Activated T-helper 2 cell treated with anti-CD3 and anti-CD28 coated beads, Interferon-gamma antibody, Interleukin-2, Interleukin-4, amounts not matched to agents 10 μg/mL and 5 μg/mL and 100 μg/mL, durations not matched to agents 14 hours and 24 hours and 36 hours (primary cell): ENCODE results near the gene LIMK2. TPM values are rescaled to one million over a fixed set of nuclear protein-coding genes. Genes with fewer than 3 reads are reported as not detected.
"Not testable (repeated sequence)": the region's sequence is repeated elsewhere in the genome, so short reads cannot be mapped to it uniquely, and the experiment has no call there.

Experiments
- DNase-seq: peaks from one replicate; pipeline ENCODE4 v3.0.0; 2021; ENCODE audit warnings: low spot score
- H3K27ac Mint-ChIP-seq: one replicate; pipeline ENCODE4 v1.8.0; 2021; ENCODE audit warnings: mixed read lengths
- H3K27me3 Mint-ChIP-seq: one replicate; pipeline ENCODE4 v1.8.0; 2021; ENCODE audit warnings: low read depth, mixed read lengths
- H3K36me3 Mint-ChIP-seq: one replicate; pipeline ENCODE4 v1.8.0; 2021; ENCODE audit warnings: low read depth, mixed read lengths
- H3K4me1 Mint-ChIP-seq: one replicate; pipeline ENCODE4 v1.8.0; 2021; ENCODE audit warnings: low read depth, mixed read lengths
- H3K4me3 Mint-ChIP-seq: one replicate; pipeline ENCODE4 v1.8.0; 2021; ENCODE audit warnings: low read depth, mild to moderate bottlenecking, moderate library complexity, mixed read lengths
- H3K9me3 Mint-ChIP-seq: one replicate; pipeline ENCODE4 v1.8.0; 2021; ENCODE audit warnings: mixed read lengths
- intact Hi-C: fragments of 100-400 bp; cut with micrococcal nuclease; formaldehyde crosslinking; loops from one replicate; pipeline ENCODE4 v1.15.1; 2023
- total RNA-seq: library from RNA; stranded (reverse); gene quantifications from 2 replicates; pipeline ENCODE4 v1.2.3, GENCODE V29; 2022

LIMK2 gene
- total RNA-seq, 1 donor from 2014 or later, result 33.9 TPM

- Mint-ChIP-seq H3K27ac (peak overlapping the region; percentile 34), H3K4me1 (peaks cover 50% of the 10 kb centered on the region), H3K4me3 (peak overlapping the region; percentile 31), H3K9me3 (no peaks in the 10 kb centered on the region), H3K27me3 (no peaks in the 10 kb centered on the region), H3K36me3 (no peaks in the 10 kb centered on the region)
- DNase-seq, result no peak
- intact Hi-C loops, result loop anchor here (10.0 kb wide), 2 partner anchors 661 to 871 kb away; partner anchors contain the start of genes MTFP1 and SLC35E4
Measured at GRCh38 chr22:31295831-31296657, 83.9 kb downstream of the LIMK2 start.

GRCh38 chr22:31300896-31301295, 88.8 kb downstream of the LIMK2 start:
- Mint-ChIP-seq H3K27ac (no peak overlapping the region), H3K4me3 (no peak overlapping the region), H3K36me3 (no peaks in the 10 kb centered on the region), H3K9me3 (no peaks in the 10 kb centered on the region), H3K27me3 (no peaks in the 10 kb centered on the region), H3K4me1 (peaks cover 32% of the 10 kb centered on the region)
- no peak for DNase-seq
- intact Hi-C loops, result no loop called here

GRCh38 chr22:31302006-31302405, 89.9 kb downstream of the LIMK2 start:
- no peaks in the 10 kb centered on the region for H3K36me3 Mint-ChIP-seq
- no peak for DNase-seq
- no peak overlapping the region for H3K4me3 Mint-ChIP-seq
- H3K9me3 Mint-ChIP-seq, result no peaks in the 10 kb centered on the region
- no peaks in the 10 kb centered on the region for H3K27me3 Mint-ChIP-seq
- H3K27ac Mint-ChIP-seq, result no peak overlapping the region
- intact Hi-C loops, result no loop called here
- peaks cover 26% of the 10 kb centered on the region for H3K4me1 Mint-ChIP-seq

GRCh38 chr22:31302537-31302936, 90.4 kb downstream of the LIMK2 start:
- H3K27me3 Mint-ChIP-seq, result no peaks in the 10 kb centered on the region
- no peaks in the 10 kb centered on the region for H3K36me3 Mint-ChIP-seq
- peaks cover 28% of the 10 kb centered on the region for H3K4me1 Mint-ChIP-seq
- H3K9me3 Mint-ChIP-seq, result no peaks in the 10 kb centered on the region
- no peak for DNase-seq
- H3K4me3 Mint-ChIP-seq, result no peak overlapping the region
- H3K27ac Mint-ChIP-seq, result no peak overlapping the region
- intact Hi-C loops, result no loop called here

GRCh38 chr22:31305194-31305593, 93.1 kb downstream of the LIMK2 start:
- no peaks in the 10 kb centered on the region for H3K27me3 Mint-ChIP-seq
- intact Hi-C loops, result no loop called here
- H3K27ac Mint-ChIP-seq, result no peak overlapping the region
- H3K4me1 Mint-ChIP-seq, result peaks cover 38% of the 10 kb centered on the region
- no peak overlapping the region for H3K4me3 Mint-ChIP-seq
- no peaks in the 10 kb centered on the region for H3K9me3 Mint-ChIP-seq
- peaks cover 5% of the 10 kb centered on the region for H3K36me3 Mint-ChIP-seq
- DNase-seq, result no peak

GRCh38 chr22:31308181-31308580, 96.1 kb downstream of the LIMK2 start:
- Mint-ChIP-seq H3K27me3 (no peaks in the 10 kb centered on the region), H3K27ac (peak overlapping the region; percentile 59), H3K9me3 (no peaks in the 10 kb centered on the region), H3K4me3 (no peak overlapping the region), H3K4me1 (peaks cover 20% of the 10 kb centered on the region), H3K36me3 (peaks cover 6% of the 10 kb centered on the region)
- no peak for DNase-seq
- intact Hi-C loops, result no loop called here

GRCh38 chr22:31313366-31314147, 101.5 kb downstream of the LIMK2 start:
- no peak overlapping the region for H3K27ac Mint-ChIP-seq
- H3K36me3 Mint-ChIP-seq, result peaks cover 18% of the 10 kb centered on the region
- H3K4me3 Mint-ChIP-seq, result no peak overlapping the region
- H3K27me3 Mint-ChIP-seq, result no peaks in the 10 kb centered on the region
- peaks cover 10% of the 10 kb centered on the region for H3K9me3 Mint-ChIP-seq
- peaks cover 6% of the 10 kb centered on the region for H3K4me1 Mint-ChIP-seq
- intact Hi-C loops, result loop anchor here (1.0 kb wide), 2 partner anchors 21 to 206 kb away; partner anchors contain the start of genes PIK3IP1 and SELENOM
- peak; percentile 32 for DNase-seq

- peaks cover 10% of the 10 kb centered on the region for H3K9me3 Mint-ChIP-seq
- H3K27ac Mint-ChIP-seq, H3K27me3 Mint-ChIP-seq, intact Hi-C loops, H3K4me1 Mint-ChIP-seq, DNase-seq, H3K4me3 Mint-ChIP-seq: not testable (repeated sequence)
- H3K36me3 Mint-ChIP-seq, result peaks cover 16% of the 10 kb centered on the region
Measured at GRCh38 chr22:31314220-31314619, 102.1 kb downstream of the LIMK2 start.

GRCh38 chr22:31321421-31321820, 109.3 kb downstream of the LIMK2 start:
- no peak for DNase-seq
- Mint-ChIP-seq H3K27ac (no peak overlapping the region), H3K4me1 (no peaks in the 10 kb centered on the region), H3K36me3 (peaks cover 15% of the 10 kb centered on the region), H3K27me3 (no peaks in the 10 kb centered on the region), H3K9me3 (no peaks in the 10 kb centered on the region), H3K4me3 (no peak overlapping the region)
- intact Hi-C loops, result no loop called here

- intact Hi-C loops, result no loop called here
- H3K36me3 Mint-ChIP-seq, result peaks cover 35% of the 10 kb centered on the region
- no peak overlapping the region for H3K4me3 Mint-ChIP-seq
- no peaks in the 10 kb centered on the region for H3K4me1 Mint-ChIP-seq
- no peak for DNase-seq
- H3K9me3 Mint-ChIP-seq, result no peaks in the 10 kb centered on the region
- no peaks in the 10 kb centered on the region for H3K27me3 Mint-ChIP-seq
- no peak overlapping the region for H3K27ac Mint-ChIP-seq
Measured at GRCh38 chr22:31323578-31324550, 111.8 kb downstream of the LIMK2 start.

GRCh38 chr22:31326877-31327276, 114.8 kb downstream of the LIMK2 start:
- Mint-ChIP-seq H3K36me3 (peaks cover 60% of the 10 kb centered on the region), H3K27me3 (no peaks in the 10 kb centered on the region), H3K4me3 (no peak overlapping the region), H3K9me3 (no peaks in the 10 kb centered on the region), H3K4me1 (peaks cover 16% of the 10 kb centered on the region), H3K27ac (no peak overlapping the region)
- no peak for DNase-seq
- intact Hi-C loops, result no loop called here

GRCh38 chr22:31327806-31328543, 115.9 kb downstream of the LIMK2 start:
- H3K4me1 Mint-ChIP-seq, result peaks cover 18% of the 10 kb centered on the region
- intact Hi-C loops, result no loop called here
- DNase-seq, result no peak
- H3K27ac Mint-ChIP-seq, result no peak overlapping the region
- H3K9me3 Mint-ChIP-seq, result no peaks in the 10 kb centered on the region
- H3K27me3 Mint-ChIP-seq, result no peaks in the 10 kb centered on the region
- H3K36me3 Mint-ChIP-seq, result peaks cover 71% of the 10 kb centered on the region
- no peak overlapping the region for H3K4me3 Mint-ChIP-seq
